GM20431 (cell line): ENCODE results near the gene DDX27.
"Not testable (repeated sequence)": the region's sequence is repeated elsewhere in the genome, so short reads cannot be mapped to it uniquely, and the experiment has no call there.

ENCODE experiments used
- in situ Hi-C: fragments of 300-500 bp; cut with MseI, MboI; formaldehyde crosslinking; loops from one replicate; pipeline ENCODE4 v1.15.0; 2020; ENCODE audit warnings: low sequenced_read_pairs; ENCODE audit not compliant: unreplicated experiment

The DDX27 gene

GRCh38 chr20:49219091-49219923, at the start of gene DDX27:
Gene DDX27, plus strand, starts transcription at chr20:49219416. Its CDS starts 33 bp downstream, at chr20:49219449.
- in situ Hi-C loops = loop anchor here (10.0 kb wide), 1 partner anchor 85 kb away; no protein-coding TSS in a partner anchor

GRCh38 chr20:49169547-49169946, 49.7 kb upstream of the DDX27 start:
- in situ Hi-C loops = no loop called here

GRCh38 chr20:49170714-49171113, 48.5 kb upstream of the DDX27 start:
- in situ Hi-C loops = no loop called here

GRCh38 chr20:49171909-49172308, 47.3 kb upstream of the DDX27 start:
- in situ Hi-C loops = no loop called here

GRCh38 chr20:49172413-49172812, 46.8 kb upstream of the DDX27 start:
- in situ Hi-C loops = no loop called here

GRCh38 chr20:49174183-49174582, 45.0 kb upstream of the DDX27 start:
- in situ Hi-C loops = no loop called here

GRCh38 chr20:49179368-49180277, 39.6 kb upstream of the DDX27 start:
- in situ Hi-C loops = no loop called here

GRCh38 chr20:49181265-49181877, 37.8 kb upstream of the DDX27 start:
- in situ Hi-C loops = no loop called here

- in situ Hi-C loops = no loop called here
Observed at GRCh38 chr20:49183444-49183843, 35.8 kb upstream of the DDX27 start.

- in situ Hi-C loops = not testable (repeated sequence)
Observed at GRCh38 chr20:49184084-49184501, 35.1 kb upstream of the DDX27 start.

- in situ Hi-C loops = no loop called here
Observed at GRCh38 chr20:49184691-49185070, 34.5 kb upstream of the DDX27 start.

GRCh38 chr20:49185071-49185761, 34.0 kb upstream of the DDX27 start:
- in situ Hi-C loops = no loop called here

GRCh38 chr20:49186535-49187329, 32.5 kb upstream of the DDX27 start:
- in situ Hi-C loops = no loop called here

- in situ Hi-C loops = no loop called here
Observed at GRCh38 chr20:49187330-49187850, 31.8 kb upstream of the DDX27 start.

GRCh38 chr20:49187851-49188641, 31.2 kb upstream of the DDX27 start, which contains the start of gene STAU1:
Gene STAU1, minus strand, starts transcription at chr20:49188334. Its CDS starts 22,133 bp downstream, at chr20:49166201.
- in situ Hi-C loops = no loop called here

- in situ Hi-C loops = not testable (repeated sequence)
Observed at GRCh38 chr20:49192944-49193518, 26.2 kb upstream of the DDX27 start.

GRCh38 chr20:49199729-49200293, 19.4 kb upstream of the DDX27 start:
- in situ Hi-C loops = no loop called here
